GM21390 (cell line): ENCODE data around the gene MAN2B2.

Source experiments
- ATAC-seq: cut with Tn5 transposase; IDR thresholded peaks from one replicate; pipeline ENCODE4 v1.9.1; 2021; ENCODE audit not compliant: unreplicated experiment

MAN2B2 gene

DNA sequence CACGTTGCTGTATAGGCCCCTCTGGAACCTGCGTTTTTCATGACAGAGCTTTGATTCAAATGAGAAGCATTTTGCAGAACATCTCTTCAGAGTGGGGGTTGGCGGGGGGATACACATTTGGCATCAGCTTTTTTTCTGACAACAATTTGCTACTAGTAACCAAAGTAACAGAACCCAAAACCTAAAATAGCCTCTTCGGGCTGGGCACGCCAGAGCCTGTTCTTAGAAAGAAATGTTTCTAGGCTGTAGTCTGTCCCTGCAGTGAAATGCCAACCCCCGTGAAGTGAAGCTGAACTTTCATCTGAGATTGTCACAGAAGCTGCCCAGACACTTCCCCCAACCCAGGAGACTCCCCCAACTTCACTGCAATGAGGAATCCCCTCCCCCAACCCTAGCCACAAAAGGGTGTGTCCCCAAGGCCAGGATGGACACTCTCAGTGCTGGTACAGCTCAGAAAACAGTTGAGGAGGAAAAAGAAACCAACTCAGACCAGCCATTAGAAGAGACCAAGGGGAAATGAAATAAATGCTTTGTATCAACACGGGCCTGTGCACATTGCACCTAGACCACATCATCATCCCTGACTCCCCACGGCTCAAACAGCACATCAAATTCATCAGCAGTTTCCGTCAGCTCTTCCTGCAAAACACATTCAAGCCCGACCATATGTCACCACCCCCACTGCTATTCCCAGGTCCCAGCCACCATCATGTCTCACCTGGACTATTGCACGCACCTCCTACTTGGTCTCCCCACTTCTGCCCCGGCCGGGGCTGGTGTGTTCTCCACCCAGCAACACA is 8.4 kb upstream of the MAN2B2 start:
- ATAC-seq = no peak

DNA sequence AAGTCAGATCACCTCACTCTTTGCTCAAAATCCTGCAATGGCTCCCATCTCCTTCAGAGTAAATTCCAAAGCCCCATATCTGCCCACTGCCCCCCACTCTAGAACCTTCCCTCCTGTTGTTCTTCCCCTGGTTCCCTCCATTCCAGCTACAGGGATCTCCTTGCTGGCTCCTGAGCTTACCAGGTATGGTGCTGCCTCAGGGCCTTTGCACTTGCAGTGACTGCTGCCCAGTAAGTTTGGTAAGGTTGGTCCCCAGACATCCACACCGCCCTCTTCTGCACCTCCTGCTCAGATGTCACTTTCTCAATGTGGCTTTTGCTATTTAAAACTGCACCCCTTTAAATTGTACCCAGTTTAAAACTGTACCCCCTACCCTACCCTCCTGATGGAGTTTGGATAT is 7.8 kb upstream of the MAN2B2 start:
- ATAC-seq = no peak

DNA sequence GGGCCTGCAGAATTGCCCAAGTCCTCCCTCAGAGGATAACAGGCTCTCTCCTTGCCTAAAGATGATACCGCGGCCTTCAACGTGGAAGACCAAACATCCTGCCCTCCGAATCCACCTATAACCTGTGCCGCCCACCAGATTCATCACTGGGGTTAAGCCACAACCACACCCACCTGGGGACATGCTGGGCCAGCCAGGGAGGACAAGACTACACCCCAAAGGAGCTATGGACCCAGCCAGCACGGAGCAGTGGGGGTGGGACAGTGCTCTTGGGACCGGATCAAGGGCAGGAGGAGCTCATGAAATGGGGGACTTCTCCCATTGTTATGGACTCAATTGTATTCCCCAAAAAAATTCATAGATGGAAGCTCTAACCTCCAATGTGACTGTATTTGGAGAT is 6.8 kb upstream of the MAN2B2 start:
- no peak for ATAC-seq

DNA sequence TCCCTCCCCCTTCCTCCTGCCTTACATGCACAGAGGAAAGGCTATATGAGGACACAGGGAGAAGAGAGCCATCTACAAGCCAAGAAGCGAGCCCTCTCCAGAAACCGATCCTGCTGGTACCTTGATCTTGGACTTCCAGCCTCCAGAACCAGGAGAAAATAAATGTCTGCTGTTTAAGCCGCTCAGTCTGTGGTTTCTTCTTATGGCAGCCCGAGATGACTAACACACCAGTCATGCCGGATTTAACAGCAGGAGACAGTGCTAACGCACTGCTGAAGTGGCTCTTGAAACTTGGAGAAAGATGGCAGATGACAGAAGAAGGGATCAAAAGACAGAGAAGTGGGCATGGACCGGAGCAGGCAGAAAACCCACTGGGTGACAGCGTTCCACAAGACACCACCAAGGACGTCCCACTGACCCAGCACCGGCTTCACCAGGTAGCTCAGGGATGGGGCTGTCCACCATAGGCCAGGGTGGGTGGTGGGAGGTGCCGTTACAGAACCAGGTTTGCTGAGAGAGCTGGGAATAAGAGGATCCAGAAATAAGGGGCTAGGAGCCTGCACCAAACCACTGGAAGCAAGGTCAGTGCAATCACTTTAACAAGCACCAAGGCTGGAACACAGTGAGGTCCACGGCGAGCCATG is 6.2 kb upstream of the MAN2B2 start:
- no peak for ATAC-seq

DNA sequence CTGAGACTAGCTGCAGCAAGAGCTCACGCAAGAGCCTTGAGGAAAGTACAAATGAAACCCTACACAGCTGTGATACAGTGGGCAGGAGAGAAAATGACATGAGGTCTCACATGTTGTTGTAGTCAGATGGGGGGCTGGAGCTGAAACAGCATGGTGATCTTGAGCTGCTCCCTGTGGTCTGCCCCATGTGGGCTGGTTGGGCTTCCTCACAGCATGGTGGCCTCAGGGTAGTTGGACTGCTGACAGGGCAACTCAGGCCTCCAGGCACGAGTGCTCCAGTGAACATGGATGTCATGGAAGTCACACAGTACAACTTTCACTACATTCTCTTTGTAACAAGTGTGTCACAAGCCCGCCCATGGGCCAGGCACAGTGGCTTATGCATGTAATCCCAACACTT is 3.4 kb upstream of the MAN2B2 start:
- ATAC-seq = no peak

DNA sequence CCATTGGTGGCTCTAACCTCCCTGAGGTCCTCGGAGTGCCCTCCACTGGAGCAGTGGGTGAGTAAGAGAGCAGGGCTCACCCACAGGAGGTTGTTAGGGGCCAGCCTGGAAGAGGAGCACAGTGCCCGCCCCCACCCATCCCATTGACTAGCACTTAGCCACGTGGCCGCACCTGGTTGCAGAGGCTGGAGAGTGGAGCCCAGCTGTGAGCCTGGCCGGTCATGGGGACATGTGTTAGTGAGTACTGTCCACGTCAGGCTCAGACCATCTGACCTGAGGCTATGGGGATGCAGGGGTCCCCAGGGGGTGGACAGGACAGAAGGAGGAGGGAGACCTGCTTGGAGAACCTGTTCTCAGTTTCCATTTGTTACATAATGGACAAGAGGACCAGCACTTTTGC is 1.4 kb upstream of the MAN2B2 start:
- no peak for ATAC-seq

DNA sequence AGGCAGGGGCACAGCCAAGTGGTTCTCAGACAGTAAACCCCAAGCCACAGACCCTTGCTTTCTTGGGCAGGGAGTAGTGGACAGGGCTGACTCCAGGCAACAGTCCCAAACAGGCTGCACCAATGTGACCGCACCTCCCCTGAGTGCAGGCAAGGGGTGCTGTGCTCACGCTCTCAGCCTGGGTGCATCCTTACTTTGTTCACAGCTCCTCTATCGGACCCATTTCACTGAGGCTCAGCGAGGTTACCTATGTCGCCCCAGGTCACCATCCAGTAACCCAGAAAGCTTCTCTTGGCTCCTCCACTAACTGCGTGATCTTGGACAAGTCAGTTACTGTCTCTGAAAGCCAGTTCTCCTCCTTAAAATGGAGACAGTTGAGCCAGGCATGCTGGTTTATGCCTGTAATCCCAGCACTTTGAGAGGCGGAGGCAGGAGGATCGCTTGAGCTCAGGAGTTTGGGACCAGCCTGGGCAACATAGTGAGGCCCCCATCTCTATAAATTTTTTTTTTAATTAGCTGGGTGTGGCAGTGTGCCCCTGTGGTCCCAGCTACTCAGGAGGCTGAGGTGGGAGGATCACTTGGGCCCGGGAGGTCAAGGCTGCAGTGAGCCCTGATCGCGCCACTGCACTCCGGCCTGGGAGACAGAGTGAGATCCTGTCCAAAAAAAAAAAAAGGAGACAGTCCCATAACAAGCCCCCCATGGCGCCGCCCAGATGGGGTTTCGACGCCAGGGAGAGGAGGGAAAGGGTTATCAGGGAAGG is 823 bp upstream of the MAN2B2 start:
- ATAC-seq = no peak

DNA sequence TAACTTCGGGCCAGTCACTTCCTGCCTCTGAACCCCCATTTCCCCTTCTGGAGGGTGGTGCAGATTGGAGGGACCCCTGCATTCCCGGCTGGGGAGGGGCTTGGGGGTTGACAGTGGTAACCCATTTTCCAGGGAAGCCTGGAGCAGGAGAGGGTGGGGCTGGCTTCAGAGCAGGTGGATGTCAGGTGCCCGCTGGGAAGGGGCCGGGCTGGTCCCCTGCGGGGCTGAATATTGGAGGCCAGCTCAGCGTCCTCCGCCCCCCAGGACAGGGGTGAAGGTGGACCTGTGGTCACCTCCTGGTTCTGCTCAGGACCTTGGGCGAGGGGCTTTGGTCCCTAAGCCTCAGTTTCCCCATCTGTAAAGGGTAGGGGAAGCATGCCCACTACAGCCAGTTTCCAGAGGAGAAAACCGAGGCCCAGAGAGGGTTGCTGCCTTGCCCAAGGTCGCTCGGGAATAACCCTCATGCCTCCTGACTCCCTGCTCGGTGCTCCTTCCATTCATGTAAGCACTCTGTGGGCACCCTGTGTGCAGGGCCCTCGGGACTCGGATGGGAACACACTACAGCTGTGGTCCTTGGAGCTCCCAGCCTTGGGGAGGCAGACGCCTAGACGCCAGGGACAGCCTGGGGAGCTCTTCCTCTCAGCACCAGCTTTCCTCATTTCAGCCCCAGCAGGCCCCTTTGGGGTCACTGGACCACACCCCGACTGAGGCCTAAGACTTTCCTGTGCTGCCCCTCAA is 683 bp downstream of the MAN2B2 start:
- ATAC-seq = peak; percentile 6

DNA sequence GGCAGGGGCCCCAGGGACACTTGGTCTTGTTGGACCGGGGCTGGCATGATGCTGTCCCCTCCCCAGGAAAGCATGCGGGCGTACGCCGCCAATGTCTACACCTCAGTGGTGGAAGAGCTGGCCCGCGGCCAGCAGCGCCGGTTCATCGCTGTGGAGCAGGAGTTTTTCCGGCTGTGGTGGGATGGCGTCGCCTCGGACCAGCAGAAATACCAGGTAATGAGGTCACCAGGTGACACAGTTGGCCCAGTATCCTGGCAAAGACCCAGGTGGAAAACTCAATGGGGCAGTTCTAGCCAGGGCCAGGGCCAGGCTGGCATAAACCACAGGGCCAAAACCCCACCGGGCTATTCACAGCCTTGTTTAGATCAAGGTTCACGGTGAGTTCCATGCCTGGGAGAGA is 1.5 kb downstream of the MAN2B2 start:
- ATAC-seq = no peak

DNA sequence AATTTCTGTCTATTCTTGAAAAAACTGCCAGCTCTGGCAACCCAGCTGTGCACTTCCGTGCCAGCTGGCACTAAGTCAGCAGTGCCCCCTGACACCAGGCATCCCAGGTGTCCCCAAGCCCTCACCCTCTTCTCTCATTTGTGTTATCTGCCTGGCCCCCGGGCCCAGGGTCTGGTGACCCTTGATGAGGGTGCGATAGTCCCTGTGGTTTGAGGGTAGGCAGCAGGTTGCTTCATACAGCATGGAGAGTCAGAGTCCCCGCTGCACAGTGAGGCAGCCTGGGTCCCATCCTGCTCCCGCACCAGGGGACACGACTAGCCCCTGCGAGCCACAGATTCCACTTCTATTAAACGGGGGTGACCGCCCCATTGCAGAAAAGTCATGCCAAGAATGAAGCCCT is 1.9 kb downstream of the MAN2B2 start:
- no peak for ATAC-seq

DNA sequence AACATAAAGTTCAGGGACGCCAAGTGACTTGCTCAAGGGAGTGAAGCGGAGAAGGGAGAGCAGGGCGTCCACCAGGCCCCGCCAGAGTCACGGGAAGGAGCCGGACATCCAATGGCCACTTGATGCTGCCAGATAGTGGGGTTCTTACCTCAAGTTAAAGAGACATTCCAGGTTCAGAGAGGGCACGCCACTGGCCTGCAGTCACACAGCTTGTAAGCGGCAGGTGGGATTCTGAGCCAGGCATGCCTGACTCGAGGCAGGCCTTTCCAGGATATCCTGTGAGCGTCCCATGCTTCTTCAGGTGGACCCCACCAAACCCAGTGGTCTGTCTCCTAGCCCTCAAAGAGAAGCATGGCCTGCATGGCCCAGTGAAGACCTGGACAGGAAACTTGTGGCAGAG is 2.4 kb downstream of the MAN2B2 start:
- ATAC-seq = no peak

DNA sequence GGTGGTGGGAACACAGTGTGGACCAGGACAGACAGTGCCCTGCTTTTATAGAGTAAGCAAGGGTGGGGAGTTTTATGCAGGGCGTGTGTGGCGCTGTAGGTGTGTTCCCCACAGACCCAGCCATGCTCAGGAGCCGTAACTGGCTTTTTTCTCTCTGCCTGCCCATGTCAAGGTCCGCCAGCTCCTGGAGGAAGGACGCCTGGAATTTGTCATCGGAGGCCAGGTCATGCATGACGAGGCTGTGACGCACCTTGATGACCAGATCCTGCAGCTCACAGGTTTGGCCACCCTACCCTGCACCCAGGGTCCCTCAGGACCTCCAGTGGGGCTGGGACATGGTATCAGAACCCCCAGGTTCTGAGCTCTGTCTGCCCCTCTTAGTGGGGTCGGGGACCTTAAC is 3.2 kb downstream of the MAN2B2 start:
- ATAC-seq = no peak

DNA sequence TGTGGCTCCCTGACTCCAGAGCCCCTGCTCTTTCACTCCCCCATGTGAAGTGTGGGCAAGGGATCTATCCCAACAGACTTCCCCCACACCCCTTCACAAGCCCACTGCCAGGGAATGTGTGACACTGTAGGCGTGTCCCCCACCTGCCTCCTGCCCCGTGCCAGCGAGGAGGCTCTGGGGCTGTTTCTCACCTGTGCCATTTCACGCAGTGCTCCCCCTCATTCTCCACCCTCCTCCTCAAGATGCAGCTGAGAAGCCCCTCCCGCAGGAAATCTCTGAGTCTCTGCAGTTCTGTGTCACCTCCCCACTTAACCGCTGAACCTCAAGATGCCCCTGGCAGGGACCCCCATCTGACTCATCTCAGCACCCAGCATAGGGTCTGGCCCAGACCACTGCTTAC is 5.4 kb downstream of the MAN2B2 start:
- ATAC-seq = no peak

DNA sequence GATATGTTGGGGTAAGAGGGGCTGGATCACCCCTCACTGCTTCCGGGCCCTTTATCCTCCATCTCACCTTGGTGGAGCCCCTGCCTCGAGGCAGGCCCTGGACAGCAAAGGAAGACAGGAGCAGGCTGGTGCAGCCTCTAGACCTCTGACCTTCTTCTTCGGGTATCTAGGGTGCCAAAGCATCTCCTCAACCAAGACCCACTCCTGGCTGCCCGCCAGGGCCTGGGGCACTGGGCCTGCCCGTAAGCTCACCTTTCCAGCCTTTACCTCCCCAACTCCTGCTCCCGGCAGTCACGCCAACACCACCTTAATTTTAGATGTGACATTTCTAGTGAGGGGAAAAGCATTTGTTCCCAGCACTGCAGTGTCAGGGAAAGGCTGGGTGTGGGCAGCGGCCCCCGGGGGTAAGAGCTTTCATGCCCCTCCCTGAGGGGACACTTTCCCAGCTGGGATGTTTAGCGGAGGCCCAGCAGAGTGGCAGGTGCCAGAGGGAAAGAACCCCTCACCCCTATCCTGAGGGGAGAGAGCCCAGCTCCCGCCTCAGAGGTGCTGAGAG is 6.7 kb downstream of the MAN2B2 start:
- no peak for ATAC-seq

DNA sequence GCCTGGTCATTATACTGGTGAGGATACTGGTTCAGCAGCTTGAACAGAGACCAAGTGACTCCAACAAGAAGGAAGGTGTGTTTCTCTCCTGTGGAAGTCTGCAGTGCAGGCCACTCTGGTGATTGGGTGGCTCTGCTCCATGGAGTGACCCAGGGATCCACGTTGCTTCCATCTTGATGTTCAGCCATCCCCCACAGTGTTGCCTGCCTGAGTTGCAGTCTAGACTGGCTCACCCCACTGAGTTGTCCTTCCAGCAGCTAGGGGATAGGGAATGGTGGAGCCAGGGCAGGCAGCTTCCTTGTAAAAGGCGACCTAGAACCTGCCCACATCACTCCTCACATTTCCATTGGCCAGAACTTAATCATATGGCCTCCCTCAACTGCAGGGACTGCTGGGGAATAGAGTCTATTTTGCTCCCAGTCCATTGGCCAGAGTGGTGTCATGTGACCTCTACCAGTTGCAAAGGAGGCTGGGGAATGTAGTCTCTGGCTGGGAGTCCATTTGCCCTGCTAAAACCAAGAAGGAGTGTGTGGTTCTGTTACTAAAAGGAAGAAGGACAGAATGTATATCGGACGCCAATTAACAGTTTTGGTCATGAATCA is 8.0 kb downstream of the MAN2B2 start:
- no peak for ATAC-seq

DNA sequence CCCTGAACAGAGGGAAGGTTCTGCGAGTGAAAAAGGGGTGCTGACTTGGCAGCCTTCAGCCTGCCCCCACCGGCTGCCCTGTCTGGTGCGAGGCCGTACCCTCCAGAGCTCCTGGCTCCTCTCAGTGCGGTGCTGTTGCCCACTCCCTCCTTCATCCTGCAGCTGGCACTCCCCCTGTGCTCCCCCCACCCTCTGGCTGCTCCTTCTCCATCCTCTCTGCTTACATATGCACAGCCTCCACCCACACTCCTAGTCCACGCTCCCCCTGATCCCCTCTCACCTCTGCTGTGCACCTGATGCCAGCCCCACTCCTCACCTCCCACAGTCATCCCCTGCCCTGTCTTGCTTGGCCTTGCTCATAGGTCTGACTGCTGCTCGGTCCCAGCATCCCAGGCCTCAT is 9.9 kb downstream of the MAN2B2 start:
- ATAC-seq = no peak

DNA sequence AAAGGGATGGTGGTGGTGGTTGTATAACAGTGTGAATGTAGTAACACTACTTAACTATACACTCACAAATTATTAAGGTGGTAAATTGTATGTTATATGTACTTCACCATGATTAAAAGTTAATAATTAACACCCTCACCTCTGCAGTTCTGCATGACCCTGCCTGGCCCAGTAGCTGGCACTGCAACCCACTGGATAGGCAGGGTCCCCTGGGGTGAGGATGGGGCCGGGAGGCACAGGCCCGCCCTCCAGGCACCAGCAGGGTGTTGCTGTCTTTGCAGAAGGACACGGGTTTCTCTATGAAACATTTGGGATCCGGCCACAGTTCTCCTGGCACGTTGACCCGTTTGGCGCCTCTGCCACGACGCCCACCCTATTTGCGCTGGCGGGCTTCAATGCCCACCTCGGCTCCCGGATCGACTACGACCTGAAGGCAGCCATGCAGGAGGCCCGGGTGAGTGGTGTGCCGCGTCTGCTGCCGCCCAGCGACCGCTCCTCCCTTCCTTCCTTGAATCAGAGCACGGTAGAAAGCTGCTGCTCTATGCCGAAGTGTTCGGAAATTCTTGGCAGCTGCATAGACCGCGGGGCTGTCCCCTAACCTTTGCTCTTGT is 11.8 kb downstream of the MAN2B2 start:
- no peak for ATAC-seq

DNA sequence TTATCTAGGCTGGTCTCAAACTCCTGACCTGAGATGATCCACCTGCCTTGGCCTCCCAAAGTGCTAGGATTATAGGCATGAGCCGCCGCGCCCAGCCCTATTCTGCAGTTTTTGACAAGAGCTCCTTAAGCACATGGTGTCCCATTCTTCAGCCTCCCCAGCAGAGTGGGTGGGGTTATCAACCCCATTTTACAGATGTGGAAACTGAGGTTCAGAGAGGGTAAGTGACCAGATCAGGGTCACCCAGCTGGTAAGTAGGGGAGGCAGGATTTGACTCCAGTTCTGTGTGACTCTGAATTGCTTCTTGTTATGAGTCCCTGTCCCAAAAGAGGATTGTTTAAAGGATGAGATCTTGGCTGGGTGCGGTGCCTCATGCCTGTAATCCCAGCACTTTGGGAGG is 14.5 kb downstream of the MAN2B2 start:
- no peak for ATAC-seq

DNA sequence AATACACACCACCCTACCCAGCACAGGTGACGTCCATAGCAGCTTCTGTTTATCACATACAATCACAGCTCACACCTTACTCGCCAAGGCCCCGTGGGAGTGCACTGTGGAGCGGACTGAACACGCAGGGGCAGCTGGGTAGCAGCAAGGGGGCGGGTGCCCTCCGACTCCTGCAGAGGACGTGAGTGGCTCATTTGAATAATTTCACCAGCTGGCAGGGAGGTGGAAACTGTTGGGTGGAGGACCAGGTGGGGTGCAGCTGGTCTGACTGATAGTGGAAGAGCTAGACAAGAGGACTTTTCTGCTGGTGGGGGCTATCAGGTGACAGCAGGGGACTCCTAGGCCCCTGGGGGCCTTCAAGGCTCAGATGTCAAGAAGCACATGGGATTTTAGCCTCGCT is 16.3 kb downstream of the MAN2B2 start:
- ATAC-seq = peak; percentile 72

DNA sequence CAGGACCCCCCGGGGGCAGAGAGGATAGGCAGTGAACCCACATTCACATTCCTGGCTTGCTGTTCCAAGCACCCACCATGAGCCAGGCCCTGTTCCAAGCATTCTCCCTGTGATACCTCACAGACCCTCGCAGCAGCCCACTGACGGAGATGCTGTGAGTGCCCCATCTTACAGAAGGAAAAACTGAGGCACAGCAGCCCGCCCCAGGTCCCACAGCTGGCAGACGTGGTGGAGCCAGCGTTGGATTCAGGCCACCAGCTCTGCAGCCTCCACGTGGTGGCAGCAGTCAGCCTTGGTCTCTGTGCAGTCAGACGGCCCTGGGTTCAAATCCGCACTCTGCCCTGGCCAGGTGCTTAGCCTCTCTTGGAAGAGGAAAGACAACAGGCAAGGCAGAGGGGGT is 16.8 kb downstream of the MAN2B2 start:
- no peak for ATAC-seq
